GM21786 (cell line): ENCODE results near the gene PXMP4.

Experiments
- ATAC-seq: cut with Tn5 transposase; IDR thresholded peaks from one replicate; pipeline ENCODE4 v1.9.1; 2021; ENCODE audit not compliant: unreplicated experiment

Gene PXMP4

GRCh38 chr20:33732166-33732970 lies 12.3 kb upstream of the PXMP4 start:
- ATAC-seq, result peak; percentile 48

GRCh38 chr20:33731693-33732165 lies 11.6 kb upstream of the PXMP4 start, which contains the start of gene ZNF341:
ZNF341 (plus strand) TSS chr20:33731996; CDS start chr20:33732022, 26 bp downstream.
- peak; percentile 78 for ATAC-seq

GRCh38 chr20:33730946-33731692 lies 11.0 kb upstream of the PXMP4 start:
- no peak for ATAC-seq

- ATAC-seq, result no peak
Observed at GRCh38 chr20:33729101-33729500, 9.0 kb upstream of the PXMP4 start.

- no peak for ATAC-seq
Observed at GRCh38 chr20:33728463-33728862, 8.4 kb upstream of the PXMP4 start.

GRCh38 chr20:33727806-33728205 lies 7.7 kb upstream of the PXMP4 start:
- no peak for ATAC-seq

GRCh38 chr20:33727115-33727479 lies 7.0 kb upstream of the PXMP4 start:
- no peak for ATAC-seq

GRCh38 chr20:33725607-33726264 lies 5.6 kb upstream of the PXMP4 start:
- ATAC-seq, result no peak

- ATAC-seq, result no peak
Observed at GRCh38 chr20:33724439-33725094, 4.5 kb upstream of the PXMP4 start.

- ATAC-seq, result no peak
Observed at GRCh38 chr20:33721391-33722140, 1.5 kb upstream of the PXMP4 start.

- no peak for ATAC-seq
Observed at GRCh38 chr20:33719277-33719988, 677 bp downstream of the PXMP4 start.

- no peak for ATAC-seq
Observed at GRCh38 chr20:33716498-33716897, 3.6 kb downstream of the PXMP4 start.

- no peak for ATAC-seq
Observed at GRCh38 chr20:33713865-33714367, 6.2 kb downstream of the PXMP4 start.

GRCh38 chr20:33711446-33711738 lies 8.7 kb downstream of the PXMP4 start:
- ATAC-seq, result no peak

- no peak for ATAC-seq
Observed at GRCh38 chr20:33710681-33711445, 9.2 kb downstream of the PXMP4 start.

- no peak for ATAC-seq
Observed at GRCh38 chr20:33709905-33710541, 10.1 kb downstream of the PXMP4 start.

GRCh38 chr20:33709398-33709797 lies 10.7 kb downstream of the PXMP4 start:
- ATAC-seq, result no peak

- no peak for ATAC-seq
Observed at GRCh38 chr20:33707668-33708067, 12.4 kb downstream of the PXMP4 start.
